GM21526 (cell line): ENCODE results near the gene FASN.

Experiments used
- ATAC-seq: cut with Tn5 transposase; IDR thresholded peaks from one replicate; pipeline ENCODE4 v1.9.1; 2021; ENCODE audit warnings: moderate library complexity; ENCODE audit not compliant: unreplicated experiment, low FRiP score

FASN gene

DNA sequence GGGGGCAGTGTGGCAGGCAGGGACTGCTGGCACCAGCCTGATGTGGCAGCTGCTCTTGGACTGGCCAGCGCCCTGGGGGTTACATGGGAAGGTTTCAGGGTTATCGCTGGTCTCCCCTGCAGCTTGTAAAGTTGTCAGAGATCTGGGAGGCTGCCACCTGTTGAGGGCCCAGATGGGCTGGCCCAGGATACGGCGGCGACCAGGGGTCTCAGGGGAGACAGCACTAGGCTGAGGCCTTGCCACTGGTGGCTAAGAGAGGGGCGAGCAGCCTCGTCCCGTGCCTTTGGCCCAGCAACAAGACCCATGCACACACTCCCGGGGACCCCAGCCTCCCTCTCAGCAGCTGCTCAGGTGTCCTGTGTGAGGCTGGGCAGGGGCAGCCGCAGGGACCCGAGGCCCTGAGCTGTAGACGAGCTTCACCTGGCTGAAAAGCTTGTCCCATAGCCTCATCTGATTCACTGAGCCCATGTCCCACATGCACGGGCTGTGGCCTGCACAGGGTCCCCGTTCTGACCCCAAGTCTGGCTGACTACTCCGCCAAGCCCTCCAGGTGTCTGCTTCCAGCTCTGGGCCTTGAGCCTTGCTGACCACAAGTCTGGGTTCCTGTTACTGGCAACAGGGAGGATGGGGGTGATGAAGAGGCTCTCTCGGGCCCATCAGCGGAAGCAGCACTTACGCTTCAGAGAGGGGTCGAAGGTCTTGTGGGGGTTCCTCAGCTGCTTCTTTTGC, 38.6 kb downstream of the FASN start:
- no peak for ATAC-seq

DNA sequence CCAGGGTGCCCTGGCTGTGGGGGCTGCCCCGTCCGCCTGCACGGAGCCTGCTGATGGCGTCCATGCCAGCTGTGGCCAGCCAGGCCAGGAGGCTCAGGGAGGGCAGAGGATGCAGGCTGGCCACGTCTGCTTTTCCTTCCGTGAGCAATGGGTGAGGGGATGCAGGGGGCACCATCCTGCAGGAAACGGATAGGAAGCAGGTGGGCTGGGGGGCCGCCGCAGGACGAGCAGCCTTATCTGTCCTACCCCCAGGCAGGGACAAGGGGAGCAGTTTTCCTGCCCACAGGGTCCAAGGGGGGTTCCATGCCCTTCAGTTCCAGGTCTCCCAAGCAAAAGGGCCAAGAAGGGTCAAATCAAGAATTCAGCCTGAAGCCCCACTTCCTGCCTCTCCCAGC, 39.2 kb downstream of the FASN start:
- no peak for ATAC-seq

DNA sequence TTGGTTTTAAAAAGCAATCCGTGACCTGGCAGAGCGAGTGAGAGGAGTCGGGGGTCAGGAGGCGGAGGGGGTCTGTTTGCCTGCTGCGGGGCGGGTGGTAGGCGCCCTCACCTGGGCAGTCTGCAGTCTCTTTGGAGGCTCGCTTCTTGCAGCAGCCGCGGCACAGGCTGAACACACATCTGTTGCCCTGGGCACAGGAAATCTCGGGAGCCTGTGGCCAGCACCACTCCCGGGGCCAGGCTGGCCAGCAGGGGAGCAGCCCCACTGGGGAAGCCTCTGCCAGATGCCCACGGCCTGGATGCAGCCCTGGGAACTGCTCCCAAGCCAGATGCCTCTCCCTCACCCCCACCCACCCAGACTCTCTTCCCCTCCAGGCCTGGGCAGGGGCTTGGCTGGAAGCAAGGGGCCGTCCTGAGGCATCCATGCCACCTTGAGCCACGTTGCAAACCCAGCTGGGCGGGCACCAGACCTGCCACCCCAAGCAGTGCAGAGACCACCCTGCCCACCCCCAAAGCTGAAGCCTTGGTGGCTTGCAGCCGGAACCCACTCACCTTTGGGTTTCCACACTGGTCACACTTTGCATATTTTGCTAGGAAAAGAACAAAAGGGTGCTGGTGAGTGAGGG, 39.7 kb downstream of the FASN start:
- ATAC-seq = no peak

DNA sequence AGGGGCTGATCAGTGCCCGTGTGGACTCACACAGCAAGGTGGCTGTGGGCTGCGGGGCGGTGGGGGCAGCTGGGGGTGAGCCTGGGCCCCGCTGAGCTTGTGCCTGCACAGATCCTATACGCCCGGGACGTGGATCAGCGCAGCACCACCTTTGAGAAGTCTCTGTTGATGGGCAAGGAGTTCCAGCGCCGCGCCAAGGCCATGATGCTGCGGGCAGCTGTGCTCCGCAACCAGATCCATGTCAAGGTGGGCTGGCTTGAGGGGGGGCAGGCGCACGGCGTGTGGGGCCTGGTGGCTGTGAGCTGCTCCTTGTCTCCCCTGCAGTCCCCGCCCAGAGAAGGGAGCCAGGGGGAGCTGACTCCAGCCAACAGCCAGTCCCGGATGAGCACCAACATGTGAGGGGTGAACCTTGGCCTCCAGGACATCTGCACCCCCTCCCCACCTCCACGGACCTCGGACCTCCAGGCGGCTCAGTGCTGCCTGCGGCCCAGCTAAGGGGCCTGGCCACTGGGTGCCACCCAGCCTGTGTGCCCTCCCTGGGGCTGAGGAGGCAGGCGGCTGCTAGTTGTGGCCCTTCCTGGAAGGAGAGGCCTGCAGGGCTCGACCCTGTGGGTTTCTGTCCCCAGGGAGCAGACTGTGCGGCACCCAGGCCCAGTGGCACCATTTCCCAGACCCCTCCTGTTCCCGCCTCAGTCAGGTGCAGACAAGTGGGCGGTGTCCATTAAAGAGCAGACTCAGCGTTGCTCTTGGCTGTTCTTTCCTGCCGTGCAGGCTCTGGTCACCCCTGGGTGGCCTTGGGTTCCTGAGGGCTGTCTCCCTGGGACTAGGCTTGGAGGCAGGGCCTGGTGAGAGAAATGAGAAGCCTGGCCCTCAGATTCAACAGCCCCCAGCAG, 41.1 kb downstream of the FASN start:
- ATAC-seq = no peak

DNA sequence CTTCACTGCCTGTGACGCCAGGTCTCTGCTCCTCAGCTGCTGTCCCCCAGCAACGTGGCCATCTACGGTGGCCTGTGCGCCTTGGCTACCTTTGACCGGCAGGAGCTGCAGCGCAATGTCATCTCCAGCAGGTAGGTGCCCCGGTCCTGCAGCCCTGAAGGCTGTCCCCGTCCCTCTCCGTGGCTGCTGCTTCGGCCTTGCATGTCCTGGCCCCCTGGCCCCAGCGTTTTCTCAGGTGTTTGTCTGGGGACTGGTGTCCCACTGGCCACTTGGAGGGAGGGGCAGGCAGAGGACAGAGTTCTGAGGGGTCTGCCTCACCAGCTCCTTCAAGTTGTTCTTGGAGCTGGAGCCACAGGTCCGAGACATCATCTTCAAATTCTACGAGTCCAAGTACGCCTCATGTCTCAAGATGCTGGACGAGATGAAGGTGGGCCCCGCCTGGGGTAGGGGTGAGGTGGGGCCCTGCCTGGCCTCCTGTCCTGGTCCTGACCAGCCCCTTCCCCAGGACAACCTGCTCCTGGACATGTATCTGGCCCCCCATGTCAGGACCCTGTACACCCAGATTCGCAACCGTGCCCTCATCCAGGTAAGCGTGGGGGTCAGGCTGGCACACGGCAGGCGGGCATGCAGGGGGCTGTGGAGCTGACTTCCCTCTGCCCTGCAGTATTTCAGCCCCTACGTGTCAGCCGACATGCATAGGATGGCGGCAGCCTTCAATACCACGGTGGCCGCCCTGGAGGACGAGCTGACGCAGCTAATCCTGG, 41.9 kb downstream of the FASN start:
- no peak for ATAC-seq

DNA sequence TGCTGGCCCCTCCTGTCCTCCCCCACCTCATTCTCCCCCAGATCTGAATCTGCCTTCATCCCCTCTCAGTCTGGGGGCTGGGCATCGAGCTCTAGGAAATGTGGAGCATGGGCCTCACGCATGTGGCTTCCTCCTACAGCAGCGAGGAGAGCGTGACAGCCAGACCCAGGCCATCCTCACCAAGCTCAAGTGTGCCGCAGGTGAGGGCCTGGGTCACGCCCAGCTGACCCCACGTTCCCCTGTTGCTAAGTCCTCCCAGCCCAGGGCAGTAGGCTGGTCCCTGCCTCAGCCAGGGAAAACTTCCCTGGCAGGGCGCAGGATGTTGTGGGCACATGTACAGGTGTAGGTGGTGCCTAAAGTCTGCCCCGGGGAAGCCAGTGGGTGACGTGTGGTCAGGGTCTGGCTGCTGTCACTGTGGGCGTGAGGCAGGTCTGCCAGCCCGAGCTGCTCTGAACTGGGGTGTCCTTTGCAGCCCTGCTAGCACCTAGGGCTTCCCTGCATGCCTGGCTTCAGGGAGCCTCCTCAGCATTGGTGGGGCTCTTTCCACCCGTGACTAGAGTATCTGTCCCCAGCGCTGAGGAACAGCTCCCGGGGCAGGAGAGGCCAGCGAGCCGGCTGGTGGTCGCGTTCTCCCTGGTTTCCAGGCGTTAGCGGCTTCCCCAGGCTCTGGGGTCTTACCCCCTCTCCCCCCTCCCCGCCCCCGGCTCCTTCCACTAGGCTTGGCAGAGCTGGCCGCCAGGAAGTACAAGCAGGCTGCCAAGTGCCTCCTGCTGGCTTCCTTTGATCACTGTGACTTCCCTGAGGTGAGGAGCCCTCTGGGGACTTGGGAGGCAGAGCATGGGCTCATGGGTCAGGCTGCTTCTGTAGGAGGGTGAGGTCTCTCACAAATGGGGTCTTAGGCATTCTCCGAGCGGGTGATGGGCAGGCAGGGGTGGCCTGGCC, 42.7 kb downstream of the FASN start:
- no peak for ATAC-seq

DNA sequence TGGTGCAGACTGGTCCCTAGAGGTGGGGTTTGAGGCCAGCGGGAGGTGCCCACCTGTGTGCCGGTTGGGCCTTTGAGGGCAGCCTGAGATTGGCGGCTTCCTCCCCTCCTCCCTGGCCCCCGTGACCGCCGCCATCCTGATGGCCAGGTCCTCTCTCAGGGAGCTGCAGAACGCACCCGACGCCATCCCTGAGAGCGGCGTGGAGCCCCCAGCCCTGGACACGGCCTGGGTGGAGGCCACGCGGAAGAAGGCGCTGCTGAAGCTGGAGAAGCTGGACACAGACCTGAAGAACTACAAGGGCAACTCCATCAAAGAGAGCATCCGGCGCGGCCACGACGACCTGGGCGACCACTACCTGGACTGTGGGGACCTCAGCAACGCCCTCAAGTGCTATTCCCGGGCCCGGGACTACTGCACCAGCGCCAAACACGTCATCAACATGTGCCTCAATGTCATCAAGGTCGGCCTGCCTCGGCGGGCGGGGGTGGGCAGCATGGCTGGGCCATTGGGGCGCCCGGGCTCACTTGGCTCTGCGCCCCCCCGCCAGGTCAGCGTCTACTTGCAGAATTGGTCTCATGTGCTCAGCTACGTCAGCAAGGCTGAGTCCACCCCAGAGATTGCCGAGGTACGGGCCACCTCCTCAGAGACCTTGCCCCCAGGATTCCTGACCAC, 43.5 kb downstream of the FASN start:
- ATAC-seq = no peak

DNA sequence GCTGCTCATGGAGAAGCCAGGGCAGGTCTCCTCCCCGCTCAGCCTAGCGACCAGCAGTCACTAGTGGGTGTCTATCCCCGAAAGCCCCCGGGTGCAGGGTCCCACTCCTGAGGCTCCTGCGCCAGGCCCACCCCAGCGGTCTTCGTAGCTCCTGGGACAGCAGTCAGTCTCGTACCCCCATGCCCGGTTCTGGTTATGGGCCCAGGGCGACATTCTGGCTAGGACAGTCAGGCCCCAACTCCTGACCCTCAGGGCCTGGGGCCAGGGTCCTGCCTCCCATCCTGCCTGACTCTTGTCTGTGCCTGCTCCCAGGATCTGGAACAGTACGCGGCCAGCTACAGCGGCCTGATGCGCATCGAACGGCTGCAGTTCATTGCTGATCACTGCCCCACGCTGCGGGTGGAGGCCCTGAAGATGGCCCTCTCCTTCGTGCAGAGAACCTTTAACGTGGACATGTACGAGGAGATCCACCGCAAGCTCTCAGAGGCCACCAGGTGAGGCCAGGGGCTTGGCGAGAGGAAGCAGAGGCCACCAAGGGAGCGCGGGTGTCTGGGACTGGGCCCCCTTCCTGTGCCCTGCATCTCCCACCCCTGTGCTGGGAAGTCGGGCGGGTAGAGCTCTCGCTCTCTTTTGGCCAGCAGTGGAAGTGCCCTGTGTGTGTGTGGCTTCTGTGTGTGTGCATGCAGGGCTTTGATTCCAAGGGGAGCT, 44.3 kb downstream of the FASN start:
- ATAC-seq = no peak

DNA sequence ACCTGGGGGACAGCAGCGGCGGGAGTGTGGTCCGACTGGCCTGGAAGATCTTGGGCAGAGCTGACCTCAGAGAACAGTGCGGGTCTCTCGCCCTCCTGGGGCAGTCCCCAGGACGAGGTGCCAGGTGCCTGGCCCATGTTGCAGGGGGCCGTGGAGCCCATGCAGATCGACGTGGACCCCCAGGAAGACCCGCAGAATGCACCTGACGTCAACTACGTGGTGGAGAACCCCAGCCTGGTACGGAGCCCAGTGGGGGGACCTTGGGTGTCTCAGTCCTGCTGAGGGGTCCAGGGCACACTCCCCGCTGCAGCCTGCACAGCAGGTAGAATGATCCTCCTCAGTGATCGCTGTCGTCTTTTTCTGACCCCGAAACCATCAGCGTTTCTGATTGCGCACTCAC, 44.9 kb downstream of the FASN start:
- ATAC-seq = no peak

DNA sequence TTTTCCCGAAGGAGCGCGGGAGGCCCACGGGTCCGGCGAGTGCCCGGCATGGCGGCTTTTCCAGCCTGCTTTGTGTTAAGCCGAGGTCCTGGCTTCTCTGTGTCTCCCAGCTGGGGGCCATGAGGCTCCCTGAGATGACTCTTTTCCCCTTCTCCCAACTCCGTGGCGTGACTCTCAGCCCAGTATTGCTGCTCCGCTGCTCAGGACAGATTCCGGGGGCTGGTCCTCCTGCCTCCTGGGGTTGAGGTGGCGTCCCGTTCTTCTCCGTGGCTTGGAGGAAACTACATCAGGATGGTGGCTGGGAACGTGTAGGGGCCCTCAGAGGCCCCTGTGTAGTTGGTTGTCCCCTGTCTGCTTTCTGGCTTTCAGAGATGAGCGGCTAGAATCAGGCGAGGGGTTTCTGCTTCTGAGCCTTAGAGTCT, 45.4 kb downstream of the FASN start:
- no peak for ATAC-seq

DNA sequence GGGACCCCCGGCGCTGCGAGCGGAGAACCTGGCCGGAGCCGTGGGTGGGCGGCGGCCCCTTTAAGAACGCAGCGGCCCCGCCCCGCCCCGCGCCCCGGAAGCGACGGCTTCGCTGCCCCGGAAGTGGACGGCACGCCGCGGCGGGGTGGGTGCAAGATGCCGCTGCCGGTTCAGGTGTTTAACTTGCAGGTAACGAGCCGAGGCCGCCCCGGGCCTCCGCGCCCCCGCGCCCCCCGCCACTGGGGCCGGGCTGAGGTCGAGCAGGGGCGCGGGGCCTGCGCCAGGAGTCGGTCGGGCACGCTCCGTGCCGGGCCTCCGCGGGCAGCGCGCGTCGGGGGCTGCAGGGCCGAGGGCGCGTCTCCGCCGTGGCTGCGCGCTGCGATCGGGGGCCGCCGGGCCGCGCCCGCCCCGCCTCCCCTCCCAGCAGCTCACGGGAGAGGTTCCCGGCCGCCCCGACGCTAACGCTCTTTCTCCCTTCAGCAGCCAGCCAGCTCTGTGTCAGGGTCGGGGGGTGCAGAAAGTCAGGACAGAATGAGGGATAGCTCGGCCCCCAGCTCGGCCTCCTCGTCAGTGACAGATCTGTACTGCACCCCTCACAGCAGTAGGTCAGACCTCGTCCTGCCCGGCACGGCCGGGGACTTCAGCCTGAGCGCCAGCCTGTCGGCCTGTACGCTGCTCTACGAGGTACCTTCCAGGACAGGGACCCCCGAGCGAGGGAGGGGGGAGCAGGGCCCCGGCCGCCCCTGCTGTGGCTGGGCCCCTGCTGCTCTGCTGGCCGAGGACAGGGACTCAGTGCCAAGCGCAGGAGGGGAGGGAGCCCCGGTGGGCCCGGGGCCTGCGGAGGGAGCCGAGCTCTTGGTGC, 46.0 kb downstream of the FASN start, which contains the start of the genes GPS1 and RFNG:
GPS1 (plus strand) TSS at position 123 of the 862 bp plus-strand sequence; CDS start at position 157, 34 bp downstream.
RFNG (minus strand) TSS at position 36 of the 862 bp plus-strand sequence. CDS start 45 bp downstream, outside the sequence.
- no peak for ATAC-seq

DNA sequence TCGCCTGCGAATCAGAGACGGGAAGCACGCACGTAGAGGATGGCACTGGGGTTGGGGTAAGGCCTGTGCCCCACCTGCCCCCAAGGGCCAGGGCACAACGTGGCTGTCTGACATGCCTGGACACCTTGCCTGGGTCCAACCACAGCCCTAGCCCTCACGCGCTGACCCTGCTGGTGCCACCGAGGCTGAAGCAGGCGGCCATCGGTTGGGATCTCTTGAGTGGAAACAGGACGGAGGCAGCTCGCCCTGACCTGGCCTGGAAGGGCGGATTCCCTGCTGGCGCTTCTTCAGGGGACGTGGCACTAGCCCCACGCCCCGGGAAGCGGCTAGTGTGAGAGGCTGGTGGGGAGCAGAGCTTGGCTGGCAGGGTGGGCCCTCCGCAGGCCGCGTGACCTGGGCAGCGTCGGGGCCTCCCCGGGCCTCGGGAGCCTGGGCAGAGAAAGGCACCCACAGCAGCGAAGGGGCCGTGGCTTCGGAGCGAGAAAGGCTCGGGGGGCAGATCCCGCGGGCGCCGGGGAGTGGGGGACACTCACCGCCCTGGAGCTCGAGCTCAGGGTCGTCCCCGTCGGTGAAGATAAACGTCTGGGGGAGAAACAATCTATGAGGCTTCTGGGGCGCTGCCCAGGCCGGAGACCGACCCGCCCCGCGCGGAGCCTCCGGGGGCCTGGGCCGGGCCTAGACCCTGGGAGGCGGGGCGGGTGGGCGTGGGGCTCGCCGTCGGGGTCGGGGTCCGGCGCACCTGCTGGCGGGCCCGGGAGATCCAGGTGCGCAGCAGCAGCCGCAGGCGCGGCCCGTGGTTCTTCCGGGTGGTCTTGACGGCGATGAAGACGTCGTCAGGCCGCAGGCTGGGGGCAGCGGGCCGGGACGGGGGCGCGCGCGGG, 47.0 kb downstream of the FASN start:
- ATAC-seq = no peak

DNA sequence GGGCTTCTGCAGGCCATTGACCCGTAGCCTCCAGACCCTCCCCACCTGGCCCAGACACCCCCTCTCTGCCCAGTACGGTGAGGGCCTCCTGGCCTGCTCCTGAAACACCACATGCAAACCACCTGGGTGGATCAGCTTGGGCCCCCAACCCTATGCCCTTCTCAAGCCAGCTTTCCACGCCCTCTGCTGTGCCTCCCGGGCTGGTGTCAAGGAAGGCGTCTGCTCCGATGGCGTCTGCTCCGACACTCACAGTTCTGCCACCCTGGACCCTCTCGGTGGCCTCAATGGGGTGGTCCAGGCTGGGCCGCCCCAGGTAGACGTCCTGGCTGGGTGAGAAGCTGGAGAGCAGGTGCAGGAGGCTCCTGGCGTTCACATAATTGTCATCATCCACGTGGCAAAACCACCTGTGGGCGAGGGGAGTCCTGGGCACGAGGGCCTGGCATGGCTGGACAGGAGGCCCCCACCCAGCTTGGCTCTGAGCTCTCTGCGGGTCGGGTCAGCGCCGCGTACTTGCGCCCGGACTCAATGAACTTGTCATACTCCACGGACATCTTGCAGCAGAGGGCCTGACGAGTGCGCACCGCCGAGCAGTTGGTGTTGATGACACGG, 47.8 kb downstream of the FASN start:
- ATAC-seq = no peak

DNA sequence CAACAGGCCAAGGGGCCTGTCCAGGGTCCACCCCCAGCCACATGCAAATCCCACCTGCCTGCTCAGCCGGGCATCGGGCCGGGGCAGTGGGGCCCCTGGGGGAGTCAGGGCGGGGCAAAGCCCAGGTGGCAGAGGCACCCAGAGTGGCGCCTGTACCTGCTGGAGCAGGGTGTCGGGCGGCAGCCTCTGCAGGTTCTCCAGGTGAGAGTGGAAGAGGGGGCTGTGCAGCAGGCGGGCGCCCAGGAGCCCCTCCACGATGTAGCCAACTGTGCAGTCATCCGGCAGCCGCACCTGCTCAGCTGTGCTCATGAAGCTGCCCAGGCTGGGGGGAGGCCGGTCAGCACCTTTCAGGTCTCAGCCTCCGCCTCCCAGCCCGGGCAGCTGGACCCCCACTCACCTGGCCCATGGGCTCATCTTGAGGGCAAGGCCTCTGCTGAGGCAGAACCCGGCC, 48.5 kb downstream of the FASN start:
- no peak for ATAC-seq

DNA sequence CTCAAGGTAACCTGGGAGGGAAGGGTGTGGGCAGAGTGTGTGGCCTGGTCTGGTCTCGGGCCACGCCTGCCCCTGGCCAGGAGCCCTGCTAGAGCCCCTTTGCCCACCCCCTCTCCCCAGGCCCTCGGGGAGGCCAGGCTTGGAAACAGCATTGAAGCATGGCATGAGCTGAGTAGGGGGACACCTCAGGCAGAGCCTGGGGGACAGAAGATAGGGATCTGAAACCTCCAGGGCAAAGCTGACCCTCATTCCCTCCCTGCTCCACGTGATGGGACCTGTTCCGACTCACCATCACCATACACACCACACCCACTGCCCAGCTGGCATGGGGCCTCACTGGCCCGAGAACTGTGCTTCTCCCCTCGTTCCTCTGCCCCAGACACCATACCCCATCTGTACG, 48.9 kb downstream of the FASN start:
- no peak for ATAC-seq

DNA sequence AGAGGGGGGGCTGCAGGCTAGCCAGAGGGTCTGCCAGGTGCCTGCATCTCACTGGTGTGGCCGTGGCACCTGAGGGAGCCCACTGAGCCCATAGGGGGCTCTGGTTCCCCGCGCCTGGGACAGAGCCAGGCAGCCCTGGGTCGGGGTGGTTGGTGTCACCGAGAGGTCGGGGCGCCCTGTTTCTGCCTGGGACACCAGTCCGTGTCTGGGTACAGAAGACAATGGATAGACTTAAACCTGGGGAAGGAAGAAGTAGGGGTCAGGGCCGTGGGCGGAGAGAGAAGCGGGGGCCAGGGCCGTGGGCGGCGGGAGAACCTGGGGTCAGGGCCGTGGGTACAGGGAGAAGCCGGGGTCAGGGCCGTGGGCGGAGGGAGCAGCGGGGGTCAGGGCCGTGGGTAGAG, 49.5 kb downstream of the FASN start:
- ATAC-seq = no peak
